ENCODE results near the gene OR2A42.
"Not testable (repeated sequence)": the region's sequence is repeated elsewhere in the genome, so short reads cannot be mapped to it uniquely, and the experiment has no call there.

GRCh38 chr7:144201978-144202377 is 37.4 kb downstream of the OR2A42 start:
- TF ChIP-seq POLR2A (IDR thresholded peaks at IDR 0.05): not testable (repeated sequence)
- TF ChIP-seq, protein P1, sequence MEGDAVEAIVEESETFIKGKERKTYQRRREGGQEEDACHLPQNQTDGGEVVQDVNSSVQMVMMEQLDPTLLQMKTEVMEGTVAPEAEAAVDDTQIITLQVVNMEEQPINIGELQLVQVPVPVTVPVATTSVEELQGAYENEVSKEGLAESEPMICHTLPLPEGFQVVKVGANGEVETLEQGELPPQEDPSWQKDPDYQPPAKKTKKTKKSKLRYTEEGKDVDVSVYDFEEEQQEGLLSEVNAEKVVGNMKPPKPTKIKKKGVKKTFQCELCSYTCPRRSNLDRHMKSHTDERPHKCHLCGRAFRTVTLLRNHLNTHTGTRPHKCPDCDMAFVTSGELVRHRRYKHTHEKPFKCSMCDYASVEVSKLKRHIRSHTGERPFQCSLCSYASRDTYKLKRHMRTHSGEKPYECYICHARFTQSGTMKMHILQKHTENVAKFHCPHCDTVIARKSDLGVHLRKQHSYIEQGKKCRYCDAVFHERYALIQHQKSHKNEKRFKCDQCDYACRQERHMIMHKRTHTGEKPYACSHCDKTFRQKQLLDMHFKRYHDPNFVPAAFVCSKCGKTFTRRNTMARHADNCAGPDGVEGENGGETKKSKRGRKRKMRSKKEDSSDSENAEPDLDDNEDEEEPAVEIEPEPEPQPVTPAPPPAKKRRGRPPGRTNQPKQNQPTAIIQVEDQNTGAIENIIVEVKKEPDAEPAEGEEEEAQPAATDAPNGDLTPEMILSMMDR (IDR thresholded peaks at IDR 0.05): not testable (repeated sequence)
